Lower leg skin (tissue), 3 donors: Measurements from ENCODE around the gene CENPP.

Source experiments
- CTCF ChIP-seq, 3 donors: fragments of 450-650 bp; IDR thresholded peaks; one replicate each; pipeline ENCODE4 v1.5.1; 2016; ENCODE audit warnings: antibody characterized with exemption in 3 of 3, mild to moderate bottlenecking in 3 of 3, moderate library complexity in 2 of 3
- POLR2A ChIP-seq, 2 donors: fragments of 450-650 bp; IDR thresholded peaks; one replicate each; pipeline ENCODE4 v1.6.1; 2016 to 2017; ENCODE audit warnings: antibody characterized with exemption in 2 of 2, mild to moderate bottlenecking in 1 of 2, moderate library complexity in 1 of 2

GRCh38 chr9:92414566-92414965, 88.8 kb downstream of the CENPP start:
- TF ChIP-seq CTCF (IDR thresholded peaks at IDR 0.05) (no peak), POLR2A (IDR thresholded peaks at IDR 0.05) (no peak)
